Activated CD4-positive, alpha-beta T cell treated with anti-CD3 and anti-CD28 coated beads for 36 hours (primary cell): ENCODE results near the gene CASP8. TPM values are rescaled to one million over a fixed set of nuclear protein-coding genes. Genes with fewer than 3 reads are reported as not detected.
A peak's percentile ranks its signal among the peaks of the same experiment; 100 is the strongest.
"Not testable (repeated sequence)": the region's sequence is repeated elsewhere in the genome, so short reads cannot be mapped to it uniquely, and the experiment has no call there.

Experiments
- ATAC-seq: fragments of 200-7000 bp; cut with Tn5 transposase; one replicate; pipeline ENCODE4 v1.10.0; 2021; ENCODE audit warnings: mild to moderate bottlenecking, moderate library complexity
- CTCF ChIA-PET: fragments of 350-600 bp; sonication (Branson Sonifier 250); formaldehyde crosslinking; loops from one replicate; lab custom pipeline; 2021; ENCODE audit warnings: antibody characterized with exemption; lab: Charles Lee
- POLR2A ChIA-PET: fragments of 350-600 bp; sonication (Branson Sonifier 250); formaldehyde crosslinking; loops from one replicate; lab custom pipeline; 2021; ENCODE audit warnings: antibody characterized with exemption, inconsistent platforms; lab: Charles Lee
- DNase-seq: peaks from one replicate; pipeline ENCODE4 v3.0.0-alpha.2; 2020
- H3K27ac Mint-ChIP-seq: one replicate; pipeline ENCODE4 v1.8.0; 2021; ENCODE audit warnings: mixed read lengths
- H3K27me3 Mint-ChIP-seq: one replicate; pipeline ENCODE4 v1.8.0; 2021; ENCODE audit warnings: mixed read lengths
- H3K36me3 Mint-ChIP-seq: one replicate; pipeline ENCODE4 v1.8.0; 2021; ENCODE audit warnings: low read depth, mixed read lengths
- H3K4me1 Mint-ChIP-seq: one replicate; pipeline ENCODE4 v1.8.0; 2021; ENCODE audit warnings: mixed read lengths
- H3K4me3 Mint-ChIP-seq: one replicate; pipeline ENCODE4 v1.8.0; 2021; ENCODE audit warnings: mild to moderate bottlenecking, moderate library complexity, mixed read lengths
- H3K9me3 Mint-ChIP-seq: one replicate; pipeline ENCODE4 v1.8.0; 2021; ENCODE audit warnings: low read depth, mixed read lengths
- intact Hi-C, 2 experiments: fragments of 100-400 bp; cut with DNase I in 1 of 2; cut with micrococcal nuclease in 1 of 2; formaldehyde crosslinking; loops; one replicate each; pipeline versions ENCODE4 v1.14.2 to v1.15.1; 2022 to 2024; cut with DNase I, micrococcal nuclease
- total RNA-seq, 2 experiments: library from RNA; stranded (reverse); gene quantifications; one replicate each; pipeline ENCODE4 v1.2.3, GENCODE V29; 2021

CASP8 gene
- total RNA-seq, 2 experiments from 2014 or later, result 45.1 to 49.1 TPM

- ATAC-seq, intact Hi-C loops, DNase-seq, CTCF ChIA-PET, H3K4me1 Mint-ChIP-seq, H3K4me3 Mint-ChIP-seq, H3K27ac Mint-ChIP-seq, H3K27me3 Mint-ChIP-seq, POLR2A ChIA-PET: not testable (repeated sequence)
- Mint-ChIP-seq H3K36me3 (peaks cover 67% of the 10 kb centered on the region), H3K9me3 (peaks cover 27% of the 10 kb centered on the region)
These were observed 30.3 kb downstream of the CASP8 start for GRCh38 chr2:201290457-201291148.

GRCh38 chr2:201298462-201299052 lies 38.2 kb downstream of the CASP8 start:
- intact Hi-C loops, result no loop called here
- ATAC-seq (no peak), DNase-seq (no peak)
- Mint-ChIP-seq H3K4me1 (peaks cover 9% of the 10 kb centered on the region), H3K27me3 (no peaks in the 10 kb centered on the region), H3K9me3 (peaks cover 31% of the 10 kb centered on the region), H3K27ac (no peak overlapping the region), H3K36me3 (peaks cover 43% of the 10 kb centered on the region), H3K4me3 (no peak overlapping the region)
- ChIA-PET CTCF (interaction anchor here (0.7 to 2.1 kb wide), 8 partner anchors 9 to 78 kb away, joined by 3 to 7 read pairs (median 4); partner anchors contain the start of gene FLACC1), POLR2A (no interaction called here)

DNA sequence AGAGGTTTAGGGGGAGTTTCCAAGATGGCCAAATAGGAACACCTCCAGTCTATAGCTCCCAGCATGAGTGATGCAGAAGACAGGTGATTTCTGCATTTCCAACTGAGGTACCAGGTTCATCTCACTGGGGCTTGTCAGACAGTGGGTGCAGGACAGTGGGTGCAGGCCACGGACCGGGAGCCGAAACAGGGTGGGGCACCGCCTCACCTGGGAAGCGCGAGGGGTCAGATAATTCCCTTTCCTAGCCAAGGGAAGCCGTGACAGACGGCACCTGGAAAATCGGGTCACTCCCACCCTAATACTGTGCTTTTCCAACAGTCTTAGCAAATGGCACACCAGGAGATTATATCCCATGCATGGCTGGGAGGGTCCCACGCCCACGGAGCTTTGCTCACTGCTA lies 39.6 kb downstream of the CASP8 start:
- H3K27ac Mint-ChIP-seq, intact Hi-C loops, DNase-seq, H3K4me3 Mint-ChIP-seq, H3K4me1 Mint-ChIP-seq, ATAC-seq, H3K27me3 Mint-ChIP-seq: not testable (repeated sequence)
- POLR2A ChIA-PET, result interaction anchor here (0.6 kb wide), 1 partner anchor 1987 kb away, joined by 3 read pairs; no protein-coding TSS in a partner anchor
- peaks cover 27% of the 10 kb centered on the region for H3K9me3 Mint-ChIP-seq
- CTCF ChIA-PET, result interaction anchor here (0.9 to 2.1 kb wide), 2 partner anchors 34 to 67 kb away, joined by 4 to 7 read pairs; no protein-coding TSS in a partner anchor
- H3K36me3 Mint-ChIP-seq, result peaks cover 51% of the 10 kb centered on the region

- H3K36me3 Mint-ChIP-seq, result peaks cover 38% of the 10 kb centered on the region
These were observed 47.5 kb downstream of the CASP8 start for GRCh38 chr2:201307876-201308275.

DNA sequence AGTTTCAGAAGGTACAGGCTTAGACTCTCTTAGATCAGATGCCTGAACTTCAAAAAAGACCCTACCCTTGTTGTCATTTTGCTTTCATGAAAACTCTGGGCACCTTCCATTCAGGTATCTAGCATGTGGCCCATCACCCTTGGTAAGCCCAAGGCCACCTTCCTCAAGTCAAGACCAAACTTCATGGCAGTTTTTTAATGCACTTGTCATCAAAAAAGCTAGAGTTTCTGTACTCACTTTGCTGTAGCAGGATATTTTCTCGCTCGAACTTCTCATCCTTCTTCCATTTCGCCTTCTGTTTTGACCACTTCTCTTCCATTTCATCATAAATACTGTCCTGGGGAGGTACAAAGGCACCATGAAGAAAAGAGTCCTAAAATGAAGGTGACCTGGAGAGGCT lies 48.6 kb downstream of the CASP8 start:
- peaks cover 33% of the 10 kb centered on the region for H3K36me3 Mint-ChIP-seq
- ChIA-PET CTCF (interaction anchor here (0.6 kb wide), 1 partner anchor 165 kb away, joined by 3 read pairs; no protein-coding TSS in a partner anchor), POLR2A (no interaction called here)

More at GRCh38 chr2:201307876-201308275, 47.5 kb downstream of the CASP8 start:
- DNase-seq (no peak), ATAC-seq (no peak)
- intact Hi-C loops, result no loop called here
- H3K27me3 Mint-ChIP-seq, result no peaks in the 10 kb centered on the region
- H3K4me3 Mint-ChIP-seq, result no peak overlapping the region
- peaks cover 5% of the 10 kb centered on the region for H3K9me3 Mint-ChIP-seq
- ChIA-PET CTCF (interaction anchor here (0.9 to 1.3 kb wide), 2 partner anchors 9 to 15 kb away, joined by 3 to 4 read pairs; no protein-coding TSS in a partner anchor), POLR2A (no interaction called here)
- no peak overlapping the region for H3K27ac Mint-ChIP-seq
- H3K4me1 Mint-ChIP-seq, result no peaks in the 10 kb centered on the region

DNA sequence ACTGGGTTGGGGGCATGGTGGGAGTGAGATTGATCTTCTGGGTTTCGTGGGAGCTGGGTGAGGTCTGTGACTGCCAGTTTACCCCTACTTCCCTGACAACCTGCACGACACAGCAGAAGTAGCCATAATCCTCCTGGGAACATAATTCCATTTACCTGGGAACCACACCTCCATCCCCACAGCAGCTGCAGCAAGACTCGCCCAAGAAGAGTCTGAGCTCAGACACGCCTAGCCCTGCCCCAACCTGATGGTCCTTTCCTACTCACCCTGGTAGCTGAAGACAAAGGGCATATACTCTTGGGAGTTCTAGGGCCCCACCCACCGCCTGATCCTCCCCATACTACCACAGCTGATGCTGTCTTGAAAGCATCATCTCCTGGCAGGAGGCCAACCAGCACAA lies 53.0 kb downstream of the CASP8 start:
- H3K9me3 Mint-ChIP-seq, result peaks cover 9% of the 10 kb centered on the region
- POLR2A ChIA-PET, result no interaction called here
- ATAC-seq (no peak), DNase-seq (no peak)
- intact Hi-C loops, result no loop called here
- no peak overlapping the region for H3K4me3 Mint-ChIP-seq
- peaks cover 27% of the 10 kb centered on the region for H3K36me3 Mint-ChIP-seq
- no peaks in the 10 kb centered on the region for H3K4me1 Mint-ChIP-seq
- CTCF ChIA-PET, result interaction anchor here (1.1 kb wide), 1 partner anchor 15 kb away, joined by 4 read pairs; no protein-coding TSS in a partner anchor
- no peaks in the 10 kb centered on the region for H3K27me3 Mint-ChIP-seq
- H3K27ac Mint-ChIP-seq, result no peak overlapping the region

More for the DNA sequence above, 48.6 kb downstream of the CASP8 start:
- no peak for ATAC-seq
- Mint-ChIP-seq H3K9me3 (peaks cover 5% of the 10 kb centered on the region), H3K4me3 (no peak overlapping the region), H3K27ac (no peak overlapping the region), H3K4me1 (no peaks in the 10 kb centered on the region), H3K27me3 (no peaks in the 10 kb centered on the region)
- DNase-seq, result no peak
- intact Hi-C loops, result no loop called here

- intact Hi-C loops, result no loop called here
- H3K4me1 Mint-ChIP-seq, result no peaks in the 10 kb centered on the region
- CTCF ChIA-PET, result no interaction called here
- POLR2A ChIA-PET, result no interaction called here
- peaks cover 31% of the 10 kb centered on the region for H3K36me3 Mint-ChIP-seq
- H3K4me3 Mint-ChIP-seq, result no peak overlapping the region
- peaks cover 28% of the 10 kb centered on the region for H3K9me3 Mint-ChIP-seq
- no peaks in the 10 kb centered on the region for H3K27me3 Mint-ChIP-seq
- no peak overlapping the region for H3K27ac Mint-ChIP-seq
- ATAC-seq, result no peak
- DNase-seq, result no peak
These were observed 59.2 kb downstream of the CASP8 start for GRCh38 chr2:201319511-201319910.

GRCh38 chr2:201320257-201320656 lies 59.9 kb downstream of the CASP8 start:
- Mint-ChIP-seq H3K4me3 (no peak overlapping the region), H3K36me3 (peaks cover 26% of the 10 kb centered on the region), H3K9me3 (peaks cover 28% of the 10 kb centered on the region), H3K27ac (no peak overlapping the region), H3K27me3 (no peaks in the 10 kb centered on the region), H3K4me1 (no peaks in the 10 kb centered on the region)
- intact Hi-C loops, result no loop called here
- ATAC-seq, result no peak
- POLR2A ChIA-PET, result no interaction called here
- no peak for DNase-seq
- CTCF ChIA-PET, result no interaction called here

GRCh38 chr2:201320701-201321100 lies 60.4 kb downstream of the CASP8 start:
- H3K4me1 Mint-ChIP-seq, result no peaks in the 10 kb centered on the region
- H3K27me3 Mint-ChIP-seq, result no peaks in the 10 kb centered on the region
- no peak for ATAC-seq
- H3K27ac Mint-ChIP-seq, result no peak overlapping the region
- ChIA-PET CTCF (no interaction called here), POLR2A (no interaction called here)
- no peak overlapping the region for H3K4me3 Mint-ChIP-seq
- intact Hi-C loops, result no loop called here
- DNase-seq, result no peak
- peaks cover 29% of the 10 kb centered on the region for H3K9me3 Mint-ChIP-seq
- peaks cover 26% of the 10 kb centered on the region for H3K36me3 Mint-ChIP-seq

DNA sequence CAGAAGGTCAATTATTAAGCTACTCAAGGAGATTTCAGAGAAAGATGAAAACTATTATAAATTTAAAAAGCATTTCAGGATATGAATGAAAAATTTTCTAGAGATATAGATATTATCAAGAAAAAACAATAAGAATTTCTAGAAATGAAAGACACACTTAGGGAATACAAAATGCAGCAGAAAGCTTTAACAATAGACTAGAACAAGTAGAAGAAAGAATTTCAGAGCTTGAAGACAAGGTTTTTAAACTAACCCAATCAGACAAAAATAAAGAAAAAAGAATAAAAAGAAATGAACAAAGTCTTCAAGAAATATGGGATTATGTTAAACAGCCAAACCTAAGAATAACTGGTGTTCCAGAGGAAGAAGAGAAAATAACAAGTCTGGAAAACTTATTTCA lies 62.4 kb downstream of the CASP8 start:
- ChIA-PET POLR2A (no interaction called here), CTCF (interaction anchor here (0.8 to 1.4 kb wide), 3 partner anchors 15 to 91 kb away, joined by 3 to 6 read pairs (median 3); no protein-coding TSS in a partner anchor)
- ATAC-seq, result no peak
- H3K9me3 Mint-ChIP-seq, result peaks cover 29% of the 10 kb centered on the region
- H3K27ac Mint-ChIP-seq, result no peak overlapping the region
- H3K36me3 Mint-ChIP-seq, result peaks cover 28% of the 10 kb centered on the region
- peaks cover 3% of the 10 kb centered on the region for H3K4me1 Mint-ChIP-seq
- no peak overlapping the region for H3K4me3 Mint-ChIP-seq
- H3K27me3 Mint-ChIP-seq, result no peaks in the 10 kb centered on the region
- intact Hi-C loops, result no loop called here
- no peak for DNase-seq

DNA sequence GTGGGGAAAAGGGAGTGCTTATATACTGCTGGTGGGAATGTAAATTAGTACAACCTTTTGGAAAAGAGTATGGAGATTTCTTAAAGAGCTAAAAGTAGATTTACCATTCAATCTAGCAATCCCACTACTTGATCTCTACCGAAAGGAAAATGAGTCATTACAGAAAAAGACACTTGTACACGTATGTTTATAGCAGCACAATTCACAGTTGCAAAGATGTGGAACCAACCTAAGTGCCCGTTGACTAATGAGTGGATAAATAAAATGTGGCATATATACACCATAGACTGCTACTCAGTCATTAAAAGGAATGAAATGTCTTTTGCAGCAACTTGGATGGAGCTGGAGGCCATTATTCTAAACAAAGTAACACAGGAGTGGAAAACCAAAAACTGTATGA lies 67.3 kb downstream of the CASP8 start:
- H3K36me3 Mint-ChIP-seq, result peaks cover 12% of the 10 kb centered on the region
- peak; percentile 44 for ATAC-seq
- peaks cover 13% of the 10 kb centered on the region for H3K4me1 Mint-ChIP-seq
- CTCF ChIA-PET, result interaction anchor here (0.6 to 1.3 kb wide), 5 partner anchors 23 to 848 kb away, joined by 3 to 4 read pairs (median 3); no protein-coding TSS in a partner anchor
- no peak for DNase-seq
- H3K4me3 Mint-ChIP-seq, result no peak overlapping the region
- no peak overlapping the region for H3K27ac Mint-ChIP-seq
- peaks cover 20% of the 10 kb centered on the region for H3K9me3 Mint-ChIP-seq
- POLR2A ChIA-PET, result no interaction called here
- intact Hi-C loops, result no loop called here
- H3K27me3 Mint-ChIP-seq, result no peaks in the 10 kb centered on the region
